ENCODE results near the gene CSF1.

DNA sequence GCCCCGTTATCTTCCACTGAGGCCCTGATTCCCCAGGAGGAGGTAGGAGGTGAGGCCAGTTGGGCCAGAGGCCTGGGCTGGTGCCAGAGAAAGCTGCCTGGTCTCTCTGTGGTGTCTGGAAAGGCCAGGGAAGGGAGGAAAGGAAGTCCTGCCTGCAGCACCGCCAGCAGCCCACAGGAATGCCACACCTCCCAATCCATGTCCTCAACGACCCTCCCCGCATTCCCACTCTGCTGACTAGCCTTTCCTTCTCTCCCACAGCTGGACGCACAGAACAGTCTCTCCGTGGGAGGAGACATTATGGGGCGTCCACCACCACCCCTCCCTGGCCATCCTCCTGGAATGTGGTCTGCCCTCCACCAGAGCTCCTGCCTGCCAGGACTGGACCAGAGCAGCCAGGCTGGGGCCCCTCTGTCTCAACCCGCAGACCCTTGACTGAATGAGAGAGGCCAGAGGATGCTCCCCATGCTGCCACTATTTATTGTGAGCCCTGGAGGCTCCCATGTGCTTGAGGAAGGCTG, 18.0 kb downstream of the CSF1 start:
- TF ChIP-seq, protein P1, sequence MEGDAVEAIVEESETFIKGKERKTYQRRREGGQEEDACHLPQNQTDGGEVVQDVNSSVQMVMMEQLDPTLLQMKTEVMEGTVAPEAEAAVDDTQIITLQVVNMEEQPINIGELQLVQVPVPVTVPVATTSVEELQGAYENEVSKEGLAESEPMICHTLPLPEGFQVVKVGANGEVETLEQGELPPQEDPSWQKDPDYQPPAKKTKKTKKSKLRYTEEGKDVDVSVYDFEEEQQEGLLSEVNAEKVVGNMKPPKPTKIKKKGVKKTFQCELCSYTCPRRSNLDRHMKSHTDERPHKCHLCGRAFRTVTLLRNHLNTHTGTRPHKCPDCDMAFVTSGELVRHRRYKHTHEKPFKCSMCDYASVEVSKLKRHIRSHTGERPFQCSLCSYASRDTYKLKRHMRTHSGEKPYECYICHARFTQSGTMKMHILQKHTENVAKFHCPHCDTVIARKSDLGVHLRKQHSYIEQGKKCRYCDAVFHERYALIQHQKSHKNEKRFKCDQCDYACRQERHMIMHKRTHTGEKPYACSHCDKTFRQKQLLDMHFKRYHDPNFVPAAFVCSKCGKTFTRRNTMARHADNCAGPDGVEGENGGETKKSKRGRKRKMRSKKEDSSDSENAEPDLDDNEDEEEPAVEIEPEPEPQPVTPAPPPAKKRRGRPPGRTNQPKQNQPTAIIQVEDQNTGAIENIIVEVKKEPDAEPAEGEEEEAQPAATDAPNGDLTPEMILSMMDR (IDR thresholded peaks at IDR 0.05) = no peak
- TF ChIP-seq POLR2A (IDR thresholded peaks at IDR 0.05) = no peak

Measured in thyroid gland (tissue), 4 donors.